Karpas-422 (cell line): ENCODE measurements around the gene KBTBD13. TPM values are rescaled to one million over a fixed set of nuclear protein-coding genes. Genes with fewer than 3 reads are reported as not detected.
A peak's percentile ranks its signal among the peaks of the same experiment; 100 is the strongest.

Experiments
- DNase-seq: peaks from one replicate; pipeline ENCODE4 v3.0.0-alpha.2; 2015
- H2AFZ ChIP-seq: fragments of 200-600 bp; sonication (generic); 2 replicates; pipeline ENCODE4 v1.6.1; 2014; ENCODE audit warnings: antibody characterized with exemption, low read length, mixed read lengths
- H3K27ac ChIP-seq: fragments of 200-600 bp; sonication (generic); 2 replicates; pipeline ENCODE4 v1.5.1; 2014; ENCODE audit warnings: mild to moderate bottlenecking, low read length, moderate library complexity
- H3K27me3 ChIP-seq: fragments of 200-600 bp; sonication (generic); 2 replicates; pipeline ENCODE4 v1.6.1; 2014; ENCODE audit warnings: low read length, mixed read lengths
- H3K36me3 ChIP-seq: fragments of 200-600 bp; sonication (generic); 2 replicates; pipeline ENCODE4 v1.6.1; 2014; ENCODE audit warnings: low read length, mixed read lengths; ENCODE audit not compliant: insufficient read depth
- H3K4me1 ChIP-seq: fragments of 200-600 bp; sonication (generic); 2 replicates; pipeline ENCODE4 v1.6.1; 2014; ENCODE audit warnings: mild to moderate bottlenecking, low read length, mixed read lengths
- H3K4me2 ChIP-seq: fragments of 200-600 bp; sonication (generic); 2 replicates; pipeline ENCODE4 v1.6.1; 2014; ENCODE audit warnings: low read length, low read depth, mild to moderate bottlenecking; ENCODE audit not compliant: poor library complexity, severe bottlenecking
- H3K4me3 ChIP-seq: fragments of 200-600 bp; sonication (generic); 2 replicates; pipeline ENCODE4 v1.5.1; 2014; ENCODE audit warnings: mild to moderate bottlenecking, antibody characterized with exemption, low read length, mixed read lengths
- H3K79me2 ChIP-seq: fragments of 200-600 bp; sonication (generic); 2 replicates; pipeline ENCODE4 v1.6.1; 2014; ENCODE audit warnings: mild to moderate bottlenecking, low read length, mixed read lengths
- H3K9ac ChIP-seq: fragments of 200-600 bp; sonication (generic); 2 replicates; pipeline ENCODE4 v1.6.0; 2014; ENCODE audit warnings: low read length
- H3K9me2 ChIP-seq: fragments of 200-600 bp; sonication (generic), shearing (Covaris generic); replicated peaks from 2 replicates; pipeline ENCODE4 v1.6.0; 2014; ENCODE audit warnings: mild to moderate bottlenecking, low read length, moderate library complexity; ENCODE audit not compliant: insufficient read depth
- H3K9me3 ChIP-seq: fragments of 300-700, 200-600 bp; sonication (generic); 2 replicates; pipeline ENCODE4 v1.6.1; 2014; ENCODE audit warnings: low read length, mixed read lengths
- H4K20me1 ChIP-seq: fragments of 200-600 bp; sonication (generic); 2 replicates; pipeline ENCODE4 v1.6.1; 2014; ENCODE audit warnings: mild to moderate bottlenecking, antibody characterized with exemption, low read length, low read depth; ENCODE audit not compliant: insufficient read depth
- total RNA-seq: library from RNA; depleted of rRNA; stranded (reverse); fragments of >200 nt; shearing (Covaris generic); gene quantifications from 2 replicates; pipeline ENCODE4 v1.2.3, GENCODE V29; 2014; ENCODE audit warnings: low replicate concordance; rRNA removed

KBTBD13 gene
- total RNA-seq: not detected in 2 replicates

DNA sequence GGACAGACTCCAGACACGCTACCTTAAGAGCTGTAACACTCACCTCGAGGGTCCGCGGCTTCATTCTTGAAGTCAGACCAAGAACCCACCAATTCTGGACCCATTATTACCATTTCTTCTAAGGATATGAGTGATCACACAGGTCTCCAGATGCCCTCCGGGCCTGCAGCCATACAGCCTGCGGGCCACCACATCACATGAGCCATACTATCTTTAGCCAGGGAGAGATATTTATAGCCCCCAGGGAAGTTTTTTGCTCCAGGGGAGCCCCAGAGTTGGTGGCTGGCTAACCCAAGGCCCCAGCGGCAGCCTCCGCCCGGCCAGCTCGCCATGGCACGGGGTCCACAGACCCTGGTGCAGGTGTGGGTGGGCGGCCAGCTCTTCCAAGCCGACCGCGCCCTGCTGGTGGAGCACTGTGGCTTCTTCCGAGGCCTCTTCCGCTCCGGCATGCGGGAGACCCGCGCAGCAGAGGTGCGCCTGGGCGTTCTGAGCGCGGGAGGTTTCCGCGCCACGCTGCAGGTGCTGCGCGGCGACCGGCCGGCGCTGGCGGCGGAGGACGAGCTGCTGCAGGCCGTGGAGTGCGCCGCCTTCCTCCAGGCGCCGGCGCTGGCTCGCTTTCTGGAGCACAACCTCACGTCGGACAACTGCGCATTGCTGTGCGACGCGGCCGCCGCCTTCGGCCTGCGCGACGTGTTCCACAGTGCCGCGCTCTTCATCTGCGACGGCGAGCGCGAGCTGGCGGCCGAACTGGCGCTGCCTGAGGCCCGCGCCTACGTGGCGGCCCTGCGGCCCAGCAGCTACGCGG is at the start of gene KBTBD13:
Gene KBTBD13, plus strand, starts transcription at position 261 of the 805 bp plus-strand sequence. Its CDS starts 70 bp downstream, at position 331.
- no peaks in the 10 kb centered on the region for H3K79me2 ChIP-seq
- H3K27ac ChIP-seq: no peak within 1 kb of the TSS
- H3K4me3 ChIP-seq: no peak within 1 kb of the TSS
- no peak within 1 kb of the TSS for H3K9ac ChIP-seq
- H4K20me1 ChIP-seq: no peaks in the 10 kb centered on the region
- no peaks in the 10 kb centered on the region for H3K9me3 ChIP-seq
- no peak for DNase-seq
- no peak within 1 kb of the TSS for H2AFZ ChIP-seq
- no peaks in the 10 kb centered on the region for H3K27me3 ChIP-seq
- H3K36me3 ChIP-seq: no peaks in the 10 kb centered on the region
- no peaks in the 10 kb centered on the region for H3K9me2 ChIP-seq
- no peak within 1 kb of the TSS for H3K4me2 ChIP-seq
- H3K4me1 ChIP-seq: no peaks in the 10 kb centered on the region

- no peaks in the 10 kb centered on the region; the same call in 1 of the 2 replicates for H4K20me1 ChIP-seq
- DNase-seq: no peak
- no peak overlapping the region for H3K9ac ChIP-seq
- H3K27me3 ChIP-seq: no peaks in the 10 kb centered on the region
- no peak overlapping the region for H2AFZ ChIP-seq
- no peak overlapping the region for H3K4me3 ChIP-seq
- H3K27ac ChIP-seq: no peak overlapping the region
- H3K79me2 ChIP-seq: peaks cover 27% of the 10 kb centered on the region
- H3K4me2 ChIP-seq: no peak overlapping the region
- no peaks in the 10 kb centered on the region for H3K9me3 ChIP-seq
- H3K9me2 ChIP-seq: no peaks in the 10 kb centered on the region
- H3K36me3 ChIP-seq: peaks cover 19% of the 10 kb centered on the region
- peaks cover 11% of the 10 kb centered on the region for H3K4me1 ChIP-seq
Observed at GRCh38 chr15:65026756-65027155, 49.8 kb upstream of the KBTBD13 start.

DNA sequence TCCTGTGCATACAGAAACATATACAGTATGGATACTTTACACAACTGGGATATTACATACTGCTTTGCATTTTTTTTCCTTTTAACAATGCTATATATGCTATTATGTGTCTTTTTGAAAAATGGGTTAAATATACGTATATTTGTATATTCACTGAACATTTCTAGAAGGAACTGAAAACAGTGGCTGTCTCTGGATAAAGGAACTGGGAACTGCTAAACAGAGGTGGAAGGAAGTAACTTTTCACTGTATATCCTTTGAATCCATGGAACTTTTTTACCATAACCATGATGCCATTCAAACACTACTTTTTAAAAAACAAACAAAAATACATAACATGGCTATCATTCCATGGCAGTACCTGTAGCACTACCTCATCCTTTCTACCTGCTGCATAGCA is 49.0 kb upstream of the KBTBD13 start:
- DNase-seq: no peak
- Histone ChIP-seq H2AFZ (no peak overlapping the region), H3K27ac (peak overlapping the region; percentile 1; the same call in 1 of the 2 replicates), H3K9me3 (no peaks in the 10 kb centered on the region), H3K9ac (peak overlapping the region; percentile 97), H4K20me1 (no peaks in the 10 kb centered on the region; the same call in 1 of the 2 replicates), H3K4me3 (peak overlapping the region; percentile 100), H3K27me3 (no peaks in the 10 kb centered on the region), H3K9me2 (no peaks in the 10 kb centered on the region), H3K36me3 (peaks cover 19% of the 10 kb centered on the region), H3K79me2 (peaks cover 27% of the 10 kb centered on the region), H3K4me1 (peaks cover 11% of the 10 kb centered on the region), H3K4me2 (peak overlapping the region; percentile 88)

- H3K9me2 ChIP-seq: no peaks in the 10 kb centered on the region
- H3K4me1 ChIP-seq: peaks cover 14% of the 10 kb centered on the region
- peak overlapping the region; percentile 100 for H3K4me3 ChIP-seq
- peaks cover 19% of the 10 kb centered on the region for H3K36me3 ChIP-seq
- peak; percentile 61 for DNase-seq
- no peaks in the 10 kb centered on the region; the same call in 1 of the 2 replicates for H4K20me1 ChIP-seq
- H3K27ac ChIP-seq: peak overlapping the region; percentile 29; the same call in 1 of the 2 replicates
- peaks cover 27% of the 10 kb centered on the region for H3K79me2 ChIP-seq
- H2AFZ ChIP-seq: no peak overlapping the region
- H3K9ac ChIP-seq: peak overlapping the region; percentile 97
- peak overlapping the region; percentile 88 for H3K4me2 ChIP-seq
- H3K27me3 ChIP-seq: no peaks in the 10 kb centered on the region
- H3K9me3 ChIP-seq: no peaks in the 10 kb centered on the region
Observed at GRCh38 chr15:65028338-65028737, 48.2 kb upstream of the KBTBD13 start.

DNA sequence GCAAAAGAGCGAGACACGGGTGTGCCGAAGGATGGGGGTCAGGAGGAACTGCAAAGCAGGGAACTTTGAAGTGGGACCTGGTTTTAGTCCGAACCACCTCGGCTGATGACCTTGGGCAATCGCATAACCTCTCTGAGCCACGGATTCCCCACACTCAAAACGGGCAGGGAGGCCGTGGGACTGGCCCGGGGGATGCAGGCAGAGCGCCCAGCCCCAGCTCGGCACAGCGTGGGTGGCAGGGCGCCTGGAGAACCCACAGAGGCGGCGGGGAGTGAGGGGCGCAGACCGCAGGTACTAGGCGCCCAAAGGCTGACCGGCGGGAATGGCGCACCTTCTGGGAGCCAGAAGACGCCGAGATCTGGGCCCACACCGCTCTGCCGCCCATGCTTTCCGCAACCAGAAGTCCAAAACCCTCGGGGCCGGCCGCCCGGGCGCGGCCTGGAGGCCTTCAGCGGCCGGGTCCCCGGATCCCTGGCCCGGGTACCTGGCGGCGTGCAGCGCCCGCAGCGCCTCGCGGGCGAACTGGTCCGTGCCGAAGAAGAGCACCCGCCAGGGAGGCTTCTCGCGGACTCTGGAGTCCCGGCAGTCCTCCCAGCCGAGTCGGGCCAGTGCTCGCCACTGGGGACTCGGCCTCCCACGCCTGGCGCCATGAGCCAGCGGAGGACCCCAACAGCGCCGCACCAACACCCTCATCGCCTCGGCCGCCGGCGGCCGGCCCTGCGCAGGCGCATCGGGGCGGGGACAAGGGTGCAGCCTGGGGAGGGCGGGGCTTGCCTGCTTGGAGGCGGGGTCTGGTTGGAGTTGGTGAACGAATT is 47.4 kb upstream of the KBTBD13 start, which contains the start of gene MTFMT:
Gene MTFMT, minus strand, starts transcription at position 719 of the 815 bp plus-strand sequence. Its CDS starts 26 bp downstream, at position 693.
- no peaks in the 10 kb centered on the region; the same call in 1 of the 2 replicates for H4K20me1 ChIP-seq
- peak within 1 kb of the TSS; percentile 29; the same call in 1 of the 2 replicates for H3K27ac ChIP-seq
- peaks cover 13% of the 10 kb centered on the region; the same call in 1 of the 2 replicates for H3K36me3 ChIP-seq
- H3K4me1 ChIP-seq: peaks cover 20% of the 10 kb centered on the region
- peak within 1 kb of the TSS; percentile 100 for H3K4me3 ChIP-seq
- H3K79me2 ChIP-seq: peaks cover 27% of the 10 kb centered on the region
- H3K9me3 ChIP-seq: no peaks in the 10 kb centered on the region
- peak within 1 kb of the TSS; percentile 88 for H3K4me2 ChIP-seq
- H3K27me3 ChIP-seq: no peaks in the 10 kb centered on the region
- H2AFZ ChIP-seq: peak within 1 kb of the TSS; percentile 48; the same call in 1 of the 2 replicates
- peak; percentile 95 for DNase-seq
- peak within 1 kb of the TSS; percentile 97 for H3K9ac ChIP-seq
- H3K9me2 ChIP-seq: no peaks in the 10 kb centered on the region

- H3K79me2 ChIP-seq: peaks cover 27% of the 10 kb centered on the region
- peaks cover 20% of the 10 kb centered on the region for H3K4me1 ChIP-seq
- peak overlapping the region; percentile 100; the same call in 1 of the 2 replicates for H3K4me3 ChIP-seq
- H3K9me3 ChIP-seq: no peaks in the 10 kb centered on the region
- H3K9ac ChIP-seq: no peak overlapping the region
- peak overlapping the region; percentile 88 for H3K4me2 ChIP-seq
- no peaks in the 10 kb centered on the region for H3K9me2 ChIP-seq
- no peak for DNase-seq
- H2AFZ ChIP-seq: no peak overlapping the region
- no peaks in the 10 kb centered on the region; the same call in 1 of the 2 replicates for H4K20me1 ChIP-seq
- H3K27ac ChIP-seq: no peak overlapping the region
- no peaks in the 10 kb centered on the region for H3K27me3 ChIP-seq
- H3K36me3 ChIP-seq: peaks cover 13% of the 10 kb centered on the region; the same call in 1 of the 2 replicates
Observed at GRCh38 chr15:65029736-65030208, 46.8 kb upstream of the KBTBD13 start.

- peaks cover 14% of the 10 kb centered on the region for H3K79me2 ChIP-seq
- no peaks in the 10 kb centered on the region for H3K9me2 ChIP-seq
- H3K4me2 ChIP-seq: peak overlapping the region; percentile 30
- H2AFZ ChIP-seq: no peak overlapping the region
- no peaks in the 10 kb centered on the region for H3K36me3 ChIP-seq
- no peak overlapping the region for H3K9ac ChIP-seq
- H3K9me3 ChIP-seq: no peaks in the 10 kb centered on the region
- H3K4me3 ChIP-seq: no peak overlapping the region
- no peaks in the 10 kb centered on the region for H3K27me3 ChIP-seq
- peak; percentile 78 for DNase-seq
- peaks cover 14% of the 10 kb centered on the region for H3K4me1 ChIP-seq
- H4K20me1 ChIP-seq: no peaks in the 10 kb centered on the region; the same call in 1 of the 2 replicates
- no peak overlapping the region for H3K27ac ChIP-seq
Observed at GRCh38 chr15:65032801-65033537, 43.6 kb upstream of the KBTBD13 start.
